ENCODE data around the gene ELP6.

- TF ChIP-seq, protein P1, sequence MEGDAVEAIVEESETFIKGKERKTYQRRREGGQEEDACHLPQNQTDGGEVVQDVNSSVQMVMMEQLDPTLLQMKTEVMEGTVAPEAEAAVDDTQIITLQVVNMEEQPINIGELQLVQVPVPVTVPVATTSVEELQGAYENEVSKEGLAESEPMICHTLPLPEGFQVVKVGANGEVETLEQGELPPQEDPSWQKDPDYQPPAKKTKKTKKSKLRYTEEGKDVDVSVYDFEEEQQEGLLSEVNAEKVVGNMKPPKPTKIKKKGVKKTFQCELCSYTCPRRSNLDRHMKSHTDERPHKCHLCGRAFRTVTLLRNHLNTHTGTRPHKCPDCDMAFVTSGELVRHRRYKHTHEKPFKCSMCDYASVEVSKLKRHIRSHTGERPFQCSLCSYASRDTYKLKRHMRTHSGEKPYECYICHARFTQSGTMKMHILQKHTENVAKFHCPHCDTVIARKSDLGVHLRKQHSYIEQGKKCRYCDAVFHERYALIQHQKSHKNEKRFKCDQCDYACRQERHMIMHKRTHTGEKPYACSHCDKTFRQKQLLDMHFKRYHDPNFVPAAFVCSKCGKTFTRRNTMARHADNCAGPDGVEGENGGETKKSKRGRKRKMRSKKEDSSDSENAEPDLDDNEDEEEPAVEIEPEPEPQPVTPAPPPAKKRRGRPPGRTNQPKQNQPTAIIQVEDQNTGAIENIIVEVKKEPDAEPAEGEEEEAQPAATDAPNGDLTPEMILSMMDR (IDR thresholded peaks at IDR 0.05; ENCODE audit: insufficient read depth, low read length) = no peak
- TF ChIP-seq POLR2AphosphoS5 (IDR thresholded peaks at IDR 0.05; ENCODE audit: low read depth) = no peak
These were observed 42.8 kb upstream of the ELP6 start for GRCh38 chr3:47556351-47556750.

Measured in HL-60 (cell line).